SK-N-DZ (cell line): ENCODE measurements around the gene ADAMTSL5.

Source experiments
- DNase-seq: peaks from one replicate; pipeline ENCODE4 v3.0.0-alpha.2; 2015; ENCODE audit warnings: low spot score

The ADAMTSL5 gene

GRCh38 chr19:1467490-1468273, 45.1 kb downstream of the ADAMTSL5 start:
- DNase-seq = no peak

- no peak for DNase-seq
Observed at GRCh38 chr19:1467215-1467489, 45.7 kb downstream of the ADAMTSL5 start.

GRCh38 chr19:1466461-1467214, 46.2 kb downstream of the ADAMTSL5 start:
- DNase-seq = no peak

- no peak for DNase-seq
Observed at GRCh38 chr19:1466018-1466460, 46.8 kb downstream of the ADAMTSL5 start.

GRCh38 chr19:1465191-1466016, 47.4 kb downstream of the ADAMTSL5 start:
- no peak for DNase-seq

- DNase-seq = no peak
Observed at GRCh38 chr19:1461862-1462261, 51.0 kb downstream of the ADAMTSL5 start.

GRCh38 chr19:1460033-1460995, 52.5 kb downstream of the ADAMTSL5 start:
- DNase-seq = no peak

GRCh38 chr19:1459479-1459878, 53.3 kb downstream of the ADAMTSL5 start:
- DNase-seq = no peak

GRCh38 chr19:1457892-1458291, 54.9 kb downstream of the ADAMTSL5 start:
- no peak for DNase-seq

- DNase-seq = no peak
Observed at GRCh38 chr19:1457031-1457739, 55.6 kb downstream of the ADAMTSL5 start.

- no peak for DNase-seq
Observed at GRCh38 chr19:1456121-1456900, 56.5 kb downstream of the ADAMTSL5 start.

GRCh38 chr19:1455336-1456120, 57.3 kb downstream of the ADAMTSL5 start:
- DNase-seq = peak; percentile 81
